ENCODE measurements around the gene KRTAP1-5. TPM values are rescaled to one million over a fixed set of nuclear protein-coding genes. Genes with fewer than 3 reads are reported as not detected.

The KRTAP1-5 gene
- total RNA-seq, 1 donor from 2014 or later, result not detected

- H3K36me3 Mint-ChIP-seq (ENCODE audit: low read depth, unreplicated experiment), result no peaks in the 10 kb centered on the region
- DNase-seq (ENCODE audit: low spot score), result no peak
- no peak within 1 kb of the TSS for H3K4me3 Mint-ChIP-seq (ENCODE audit: unreplicated experiment)
- H3K27ac Mint-ChIP-seq (ENCODE audit: unreplicated experiment), result no peak within 1 kb of the TSS
- no peaks in the 10 kb centered on the region for H3K4me1 Mint-ChIP-seq (ENCODE audit: unreplicated experiment)
- peaks cover 2% of the 10 kb centered on the region for H3K27me3 Mint-ChIP-seq (ENCODE audit: unreplicated experiment)
- TF ChIP-seq CTCF (IDR thresholded peaks at IDR 0.05; ENCODE audit: unreplicated experiment), result no peak
- no peaks in the 10 kb centered on the region for H3K9me3 Mint-ChIP-seq (ENCODE audit: unreplicated experiment)
These were observed 33.2 kb downstream of the KRTAP1-5 start, which contains the start of gene KRTAP3-3 for GRCh38 chr17:40993839-40994238. KRTAP3-3 (minus strand) TSS chr17:40994164; CDS start chr17:40994097, 67 bp downstream.

DNA sequence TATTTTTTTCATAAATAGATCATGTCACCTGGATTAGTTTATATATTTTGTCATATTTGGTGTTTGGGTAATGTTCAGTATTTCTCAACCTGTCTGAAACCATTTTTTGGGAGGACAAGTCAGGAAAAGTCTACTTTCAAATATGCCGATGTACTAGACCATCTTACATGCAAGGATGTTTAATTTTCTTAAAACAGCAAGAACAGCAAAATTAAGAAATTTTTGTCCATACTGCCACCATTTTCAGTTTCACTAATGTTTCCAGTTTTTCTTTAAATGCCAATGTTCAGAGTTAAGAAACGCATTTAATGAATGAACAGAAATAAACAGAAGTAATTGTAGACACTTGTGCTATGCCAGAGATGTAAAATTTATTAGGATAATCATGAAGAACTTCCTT is 33.9 kb downstream of the KRTAP1-5 start:
- DNase-seq (ENCODE audit: low spot score), result no peak
- peaks cover 2% of the 10 kb centered on the region for H3K27me3 Mint-ChIP-seq (ENCODE audit: unreplicated experiment)
- H3K4me3 Mint-ChIP-seq (ENCODE audit: unreplicated experiment), result no peak overlapping the region
- H3K9me3 Mint-ChIP-seq (ENCODE audit: unreplicated experiment), result no peaks in the 10 kb centered on the region
- no peaks in the 10 kb centered on the region for H3K36me3 Mint-ChIP-seq (ENCODE audit: low read depth, unreplicated experiment)
- no peaks in the 10 kb centered on the region for H3K4me1 Mint-ChIP-seq (ENCODE audit: unreplicated experiment)
- H3K27ac Mint-ChIP-seq (ENCODE audit: unreplicated experiment), result no peak overlapping the region
- no peak for TF ChIP-seq CTCF (IDR thresholded peaks at IDR 0.05; ENCODE audit: unreplicated experiment)

- H3K36me3 Mint-ChIP-seq (ENCODE audit: low read depth, unreplicated experiment), result no peaks in the 10 kb centered on the region
- H3K9me3 Mint-ChIP-seq (ENCODE audit: unreplicated experiment), result no peaks in the 10 kb centered on the region
- no peak for DNase-seq (ENCODE audit: low spot score)
- no peak overlapping the region for H3K27ac Mint-ChIP-seq (ENCODE audit: unreplicated experiment)
- H3K27me3 Mint-ChIP-seq (ENCODE audit: unreplicated experiment), result peaks cover 2% of the 10 kb centered on the region
- H3K4me3 Mint-ChIP-seq (ENCODE audit: unreplicated experiment), result no peak overlapping the region
- no peak for TF ChIP-seq CTCF (IDR thresholded peaks at IDR 0.05; ENCODE audit: unreplicated experiment)
- H3K4me1 Mint-ChIP-seq (ENCODE audit: unreplicated experiment), result peaks cover 3% of the 10 kb centered on the region
These were observed 34.3 kb downstream of the KRTAP1-5 start for GRCh38 chr17:40992666-40993065.

- TF ChIP-seq CTCF (IDR thresholded peaks at IDR 0.05; ENCODE audit: unreplicated experiment), result no peak
- Mint-ChIP-seq H3K4me3 (ENCODE audit: unreplicated experiment) (no peak overlapping the region), H3K27me3 (ENCODE audit: unreplicated experiment) (no peaks in the 10 kb centered on the region), H3K4me1 (ENCODE audit: unreplicated experiment) (peaks cover 19% of the 10 kb centered on the region), H3K27ac (ENCODE audit: unreplicated experiment) (no peak overlapping the region), H3K36me3 (ENCODE audit: low read depth, unreplicated experiment) (no peaks in the 10 kb centered on the region), H3K9me3 (ENCODE audit: unreplicated experiment) (no peaks in the 10 kb centered on the region)
- no peak for DNase-seq (ENCODE audit: low spot score)
These were observed 40.1 kb downstream of the KRTAP1-5 start for GRCh38 chr17:40986920-40987319.

DNA sequence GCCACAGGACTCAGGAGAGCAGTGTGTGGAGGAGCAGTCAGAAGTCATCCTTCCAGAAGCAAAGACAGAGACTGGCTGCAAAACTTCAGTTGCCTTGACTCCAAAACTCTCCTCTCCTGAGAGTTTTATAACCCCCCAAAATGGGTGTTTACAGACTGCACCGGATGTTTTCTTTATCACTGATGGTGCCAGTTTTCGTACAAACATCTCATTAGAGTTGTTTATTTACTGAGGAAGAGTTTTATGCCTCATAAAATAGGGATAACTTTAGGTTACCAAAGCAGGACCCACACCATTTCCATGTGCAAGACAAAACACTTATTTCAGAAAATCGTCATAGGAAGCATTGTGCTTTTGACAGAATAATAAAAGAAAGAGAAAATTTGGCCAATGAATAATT is 42.8 kb downstream of the KRTAP1-5 start, which contains the start of gene KRT40:
KRT40 (minus strand) TSS at position 101 of the 400 bp plus-strand sequence; CDS start at position 48, 53 bp downstream.
- no peaks in the 10 kb centered on the region for H3K36me3 Mint-ChIP-seq (ENCODE audit: low read depth, unreplicated experiment)
- no peaks in the 10 kb centered on the region for H3K27me3 Mint-ChIP-seq (ENCODE audit: unreplicated experiment)
- H3K4me1 Mint-ChIP-seq (ENCODE audit: unreplicated experiment), result peaks cover 19% of the 10 kb centered on the region
- peak within 1 kb of the TSS; percentile 21 for H3K27ac Mint-ChIP-seq (ENCODE audit: unreplicated experiment)
- H3K4me3 Mint-ChIP-seq (ENCODE audit: unreplicated experiment), result no peak within 1 kb of the TSS
- no peak for TF ChIP-seq CTCF (IDR thresholded peaks at IDR 0.05; ENCODE audit: unreplicated experiment)
- no peak for DNase-seq (ENCODE audit: low spot score)
- no peaks in the 10 kb centered on the region for H3K9me3 Mint-ChIP-seq (ENCODE audit: unreplicated experiment)
